HCT116 (cell line): ENCODE results near the gene PEF1. TPM values are rescaled to one million over a fixed set of nuclear protein-coding genes. Genes with fewer than 3 reads are reported as not detected.

Experiments used
- ATAC-seq: fragments of 200-7000 bp; cut with Tn5 transposase; 2 replicates; pipeline ENCODE4 v1.9.1; 2020; ENCODE audit warnings: mild to moderate bottlenecking, moderate library complexity
- BruUV-seq: library from RNA; stranded (reverse); fragments of 400-500 nt; replicated peaks from 2 replicates; lab custom pipeline; 2021; lab: Mats Ljungman, UMichigan
- CTCF ChIA-PET: fragments of 300-600 bp; sonication (Branson Sonifier 250); formaldehyde crosslinking; loops from one replicate; lab custom pipeline; 2021; ENCODE audit warnings: antibody characterized with exemption; lab: Charles Lee
- POLR2A ChIA-PET: fragments of 300-600, 350-600 bp; sonication (Branson Sonifier 250); formaldehyde crosslinking; loops from one replicate; lab custom pipeline; 2021; ENCODE audit warnings: antibody characterized with exemption; lab: Charles Lee
- RAD21 ChIA-PET, 2 experiments: fragments of 300-600 bp; sonication (Branson Sonifier 250); formaldehyde crosslinking; loops; one replicate each; lab custom pipeline; 2023; ENCODE audit warnings: low total read pairs in 2 of 2; ENCODE audit not compliant: uncharacterized antibody in 2 of 2, unreplicated experiment in 2 of 2, low non-redundant PET in 1 of 2; lab: Charles Lee
- DNase-seq: peaks from one replicate; pipeline ENCODE4 v3.0.0-alpha.2; 2010; ENCODE audit warnings: low read depth, low spot score
- H2AFZ ChIP-seq: fragments of 200-600 bp; shearing (Covaris generic), sonication (generic); 2 replicates; pipeline ENCODE4 v1.6.1; 2017; ENCODE audit warnings: low read depth, mixed run types, mixed read lengths, antibody characterized with exemption, low read length; ENCODE audit not compliant: poor library complexity, severe bottlenecking
- H3K27ac ChIP-seq: 2 replicates; pipeline ENCODE4 v1.5.1; 2012; ENCODE audit warnings: low read depth, low read length
- H3K27me3 ChIP-seq: fragments of 200-600 bp; sonication (generic); 2 replicates; pipeline ENCODE4 v1.6.1; 2016; ENCODE audit warnings: mixed run types, low read length, mixed read lengths; ENCODE audit not compliant: insufficient read depth
- H3K36me3 ChIP-seq, 2 experiments: fragments of 200-500 bp in 1 of 2; fragments of 200-600 bp in 1 of 2; sonication (Bioruptor generic) in 1 of 2; sonication (generic) in 1 of 2; 2 replicates each; pipeline versions ENCODE4 v1.5.1 to v1.6.1; 2014 to 2016; ENCODE audit warnings: low read length in 2 of 2, inconsistent platforms in 1 of 2, mixed read lengths in 1 of 2, mixed run types in 1 of 2; ENCODE audit not compliant: insufficient read depth in 2 of 2, control insufficient read depth in 1 of 2
- H3K4me1 ChIP-seq, 2 experiments: fragments of 200-600 bp in 1 of 2; sonication (generic) in 1 of 2; 2 replicates each; pipeline versions ENCODE4 v1.5.1 to v1.6.1; 2012 to 2017; ENCODE audit warnings: low read length in 2 of 2, inconsistent platforms in 1 of 2, mild to moderate bottlenecking in 1 of 2, mixed read lengths in 1 of 2, mixed run types in 1 of 2, moderate library complexity in 1 of 2; ENCODE audit not compliant: insufficient read depth in 2 of 2, control insufficient read depth in 1 of 2
- H3K4me2 ChIP-seq: fragments of 200-600 bp; sonication (generic); 2 replicates; pipeline ENCODE4 v1.6.1; 2017; ENCODE audit warnings: mixed run types, low read length, mixed read lengths
- H3K4me3 ChIP-seq, 2 experiments: fragments of 200-600 bp in 1 of 2; sonication (generic) in 1 of 2; replicated peaks in 1 of 2; 2 replicates each; pipeline ENCODE4 v1.5.1; 2011 to 2016; ENCODE audit warnings: low read length in 2 of 2, control low read depth in 1 of 2, low read depth in 1 of 2, mild to moderate bottlenecking in 1 of 2, mixed read lengths in 1 of 2, mixed run types in 1 of 2
- H3K79me2 ChIP-seq: fragments of 200-600 bp; sonication (generic); 2 replicates; pipeline ENCODE4 v1.6.1; 2017; ENCODE audit warnings: mild to moderate bottlenecking, mixed run types, low read length, moderate library complexity, mixed read lengths; ENCODE audit not compliant: insufficient read depth
- H3K9ac ChIP-seq: fragments of 200-600 bp; sonication (generic); 2 replicates; pipeline ENCODE4 v1.6.1; 2016; ENCODE audit warnings: low read length, mixed read lengths
- H3K9me2 ChIP-seq: fragments of 200-600 bp; sonication (generic), shearing (Covaris generic); 2 replicates; pipeline ENCODE4 v1.6.1; 2017; ENCODE audit warnings: mixed run types, mild to moderate bottlenecking, moderate library complexity; ENCODE audit not compliant: insufficient read depth
- H3K9me3 ChIP-seq, 2 experiments: fragments of 200-500 bp in 1 of 2; fragments of 200-600 bp in 1 of 2; sonication (Bioruptor generic) in 1 of 2; sonication (generic) in 1 of 2; 2 replicates each; pipeline ENCODE4 v1.6.1; 2014 to 2017; ENCODE audit warnings: low read length in 2 of 2, mixed read lengths in 2 of 2, inconsistent platforms in 1 of 2, low read depth in 1 of 2, mild to moderate bottlenecking in 1 of 2, mixed run types in 1 of 2, moderate library complexity in 1 of 2; ENCODE audit not compliant: control insufficient read depth in 1 of 2, insufficient read depth in 1 of 2
- H4K20me1 ChIP-seq: fragments of 200-600 bp; sonication (generic), shearing (Covaris generic); 2 replicates; pipeline ENCODE4 v1.6.1; 2017; ENCODE audit warnings: mixed run types, mild to moderate bottlenecking, moderate library complexity; ENCODE audit not compliant: insufficient read depth
- CTCF ChIP-seq, 3 experiments: fragments of 200-600 bp in 1 of 3; sonication (generic) in 1 of 3; IDR thresholded peaks in 2 of 3; conservative IDR thresholded peaks in 1 of 3; 2 replicates each; pipeline ENCODE4 v1.5.1; 2012 to 2017; ENCODE audit warnings: low read depth in 2 of 3, low read length in 2 of 3, antibody characterized with exemption in 1 of 3, borderline replicate concordance in 1 of 3, control low read depth in 1 of 3, mild to moderate bottlenecking in 1 of 3, mixed read lengths in 1 of 3, mixed run types in 1 of 3, moderate library complexity in 1 of 3; ENCODE audit not compliant: insufficient read depth in 1 of 3
- POLR2A ChIP-seq: IDR thresholded peaks from 2 replicates; pipeline ENCODE4 v1.7.0; 2011; ENCODE audit warnings: borderline replicate concordance; ENCODE audit not compliant: insufficient read depth, insufficient read length; ENCODE audit errors: extremely low read depth
- YY1 ChIP-seq: IDR thresholded peaks from 2 replicates; pipeline ENCODE4 v1.6.1; 2011; ENCODE audit warnings: low read length, low read depth, moderate library complexity, mild to moderate bottlenecking; ENCODE audit not compliant: insufficient replicate concordance; ENCODE audit errors: extremely low read depth
- ZFX ChIP-seq: fragments of 450-650 bp; IDR thresholded peaks from 2 replicates; pipeline ENCODE4 v1.6.1; 2017
- intact Hi-C: fragments of 100-400 bp; cut with micrococcal nuclease; formaldehyde crosslinking; loops from 2 replicates; pipeline ENCODE4 v1.10.0; 2022
- total RNA-seq: library from RNA; stranded (reverse); gene quantifications from one replicate; pipeline ENCODE4 v1.2.1, GENCODE V29; 2021; ENCODE audit not compliant: unreplicated experiment

The PEF1 gene
- total RNA-seq, 1 experiment from 2014 or later = 37.6 TPM

DNA sequence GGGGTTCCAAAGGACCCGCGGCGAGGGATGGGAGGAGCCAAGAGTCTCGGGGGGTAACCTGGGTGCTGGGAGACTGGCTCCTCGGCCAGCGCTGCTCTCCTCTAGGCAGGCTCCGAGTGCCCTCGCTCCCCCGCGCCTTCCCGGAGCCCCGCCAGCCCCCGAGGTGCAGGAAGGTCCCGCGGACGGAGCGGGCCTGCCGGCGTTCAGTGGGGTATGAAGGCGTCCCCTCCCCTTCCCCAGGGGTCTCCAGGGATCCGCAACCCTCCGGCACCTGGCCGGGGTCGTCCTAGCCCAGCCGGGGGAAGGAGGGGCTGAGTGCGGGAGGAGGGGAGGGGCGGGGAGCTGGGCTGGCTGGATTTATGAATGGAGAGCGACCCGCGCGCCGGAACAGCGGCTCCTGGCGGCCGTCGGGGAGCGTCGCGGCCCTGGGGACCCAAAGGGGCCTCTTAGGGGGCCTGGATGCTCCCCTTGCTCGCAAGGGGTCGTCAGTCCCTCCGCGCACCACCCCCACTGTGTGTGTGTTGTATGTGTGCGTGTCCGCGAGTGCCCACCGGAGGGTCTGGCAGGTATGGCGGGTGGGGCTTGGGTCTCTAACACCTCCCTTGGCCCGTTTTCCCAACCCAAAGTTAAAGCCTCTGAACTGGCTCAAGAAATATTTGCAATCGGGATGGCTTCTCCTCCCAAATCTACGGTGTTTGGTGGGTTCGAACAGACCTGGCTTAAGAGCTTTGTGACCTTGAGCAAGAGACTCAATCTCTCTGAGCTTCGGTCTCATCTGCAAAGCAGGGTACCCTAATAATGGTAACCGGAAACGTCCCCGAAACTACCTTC lies 26.5 kb downstream of the PEF1 start:
- Histone ChIP-seq H3K27me3 (no peaks in the 10 kb centered on the region), H3K27ac (no peak overlapping the region), H3K36me3 (no peaks in the 10 kb centered on the region), H3K9ac (no peak overlapping the region), H3K4me3 (no peak overlapping the region), H4K20me1 (no peaks in the 10 kb centered on the region), H3K79me2 (no peaks in the 10 kb centered on the region)
- intact Hi-C loops = no loop called here
- DNase-seq = no peak
- POLR2A ChIA-PET = no interaction called here
- TF ChIP-seq POLR2A (no peak), YY1 (no peak), ZFX (no peak), CTCF (IDR thresholded peaks at IDR 0.05 in 2 of 3, conservative IDR thresholded peaks at IDR 0.05 in 1 of 3; ENCODE audit: borderline replicate concordance in 1 of 3, insufficient read depth in 1 of 3, low read depth in 2 of 3, low read length in 2 of 3) (peak; percentile 48 to 85 (median 76))
- TF ChIP-seq, all 23 proteins: peak for 1
- ChIA-PET RAD21 (no interaction called here), CTCF (interaction anchor here (0.9 to 1.3 kb wide), 3 partner anchors 8 to 223 kb away, joined by 3 to 4 read pairs (median 4); no protein-coding TSS in a partner anchor)
- H3K9me3 ChIP-seq = no peaks in the 10 kb centered on the region
- ATAC-seq = peak; percentile 88
- H3K4me1 ChIP-seq = no peaks in the 10 kb centered on the region
- no peak overlapping the region for H2AFZ ChIP-seq
- H3K9me2 ChIP-seq = no peaks in the 10 kb centered on the region
- BruUV-seq = no TSS peak
- no peak overlapping the region for H3K4me2 ChIP-seq
